CD4-positive, alpha-beta T cell treated with Interferon alpha-2 for 1 hour (primary cell): ENCODE data around the gene TMED10.
"Not testable (repeated sequence)": the region's sequence is repeated elsewhere in the genome, so short reads cannot be mapped to it uniquely, and the experiment has no call there.

Experiments used
- DNase-seq, 2 donors: peaks; one replicate each; pipeline ENCODE4 v3.0.0-alpha.2; 2020 to 2022

TMED10 gene

DNA sequence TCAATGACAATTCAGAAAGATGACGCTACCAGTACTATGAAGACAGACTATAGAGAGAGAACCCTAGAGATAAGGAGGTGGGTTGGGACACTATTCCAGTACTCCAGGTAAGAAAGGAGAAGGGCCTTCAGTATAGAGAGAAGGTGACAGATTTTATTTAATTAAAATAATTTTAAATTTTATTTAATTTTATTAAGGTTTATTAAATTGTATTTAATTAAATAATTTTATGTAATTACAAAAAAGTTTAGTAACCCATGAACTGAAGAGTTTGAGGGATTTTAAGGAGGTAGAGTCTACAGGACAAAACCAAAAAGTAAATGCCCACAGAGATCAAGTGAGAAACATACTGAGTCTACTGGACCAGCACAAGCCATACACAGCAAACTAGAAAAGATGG lies 20.3 kb downstream of the TMED10 start:
- no peak for DNase-seq

DNA sequence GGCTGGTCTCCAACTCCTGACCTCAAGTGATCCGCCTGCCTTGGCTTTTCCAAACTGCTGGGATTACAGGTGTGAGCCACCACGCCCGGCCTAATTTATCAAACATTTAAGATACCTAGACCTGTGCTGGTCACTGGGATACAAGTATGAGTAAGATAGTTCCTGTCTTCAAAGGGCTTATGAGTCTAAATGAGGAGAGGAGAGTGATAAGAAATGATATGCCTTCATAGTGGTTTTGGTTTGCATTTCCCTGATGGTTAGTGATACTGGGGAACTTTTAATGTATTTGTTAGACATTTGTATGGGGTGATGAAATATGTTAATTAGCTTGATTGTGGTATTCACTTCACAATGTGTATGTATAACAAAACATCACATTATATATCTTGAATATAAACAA lies 21.2 kb downstream of the TMED10 start:
- DNase-seq: no peak

DNA sequence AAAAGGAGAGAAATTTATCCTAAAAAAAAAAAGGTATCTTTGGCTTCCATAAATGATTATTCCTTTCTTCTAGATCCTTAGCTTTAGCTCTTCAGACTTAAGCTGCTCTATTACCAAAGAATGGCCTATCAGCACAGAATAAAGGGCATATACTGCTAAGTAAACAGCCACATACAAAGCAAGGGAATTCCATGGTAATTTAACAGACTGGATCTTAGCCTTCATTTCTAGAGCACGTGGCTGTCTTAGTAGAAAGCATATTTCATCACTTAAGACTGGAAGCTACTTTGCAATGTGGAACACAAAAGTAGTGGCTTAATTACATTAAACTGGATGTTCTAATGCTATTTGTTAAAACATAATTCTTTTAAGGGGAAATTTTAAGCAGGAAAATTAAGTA lies 23.1 kb downstream of the TMED10 start:
- no peak for DNase-seq

DNA sequence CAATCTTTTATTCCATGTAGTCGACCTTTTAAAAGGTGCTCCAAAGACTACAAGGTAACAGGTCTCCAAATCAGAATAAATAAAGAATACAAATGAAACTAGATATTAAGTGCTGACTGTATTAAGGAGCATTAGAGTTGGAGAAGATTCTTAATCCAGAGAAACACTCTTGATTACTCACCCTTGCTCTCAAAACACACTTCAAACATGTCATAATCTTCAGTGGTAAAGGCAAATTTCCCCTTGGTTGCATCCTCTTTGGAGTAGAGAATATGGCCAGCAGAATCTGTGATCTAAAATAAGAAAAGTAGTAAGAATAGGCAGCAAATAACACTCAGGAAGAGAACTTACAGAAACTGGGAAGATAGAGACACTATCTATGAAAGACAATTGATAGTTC lies 24.6 kb downstream of the TMED10 start:
- no peak for DNase-seq

DNA sequence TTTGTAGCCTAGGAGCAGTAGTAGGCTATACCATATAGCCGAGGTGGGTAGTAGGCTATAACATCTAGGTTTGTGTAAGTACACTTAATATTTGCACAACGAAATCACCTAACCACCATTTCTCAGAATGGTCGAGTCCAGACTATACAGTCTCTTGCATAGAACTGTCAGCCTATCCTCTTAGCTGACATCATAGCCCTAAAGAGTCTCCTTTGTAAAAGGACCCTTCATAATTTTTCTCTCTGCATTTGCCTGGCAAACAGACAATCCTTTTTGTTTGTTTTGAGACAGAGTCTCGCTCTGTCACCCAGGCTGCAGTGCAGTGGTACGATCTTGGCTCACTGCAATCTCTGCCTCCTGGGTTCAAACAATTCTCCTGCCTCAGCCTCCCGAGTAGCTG lies 25.8 kb downstream of the TMED10 start:
- DNase-seq: not testable (repeated sequence)

DNA sequence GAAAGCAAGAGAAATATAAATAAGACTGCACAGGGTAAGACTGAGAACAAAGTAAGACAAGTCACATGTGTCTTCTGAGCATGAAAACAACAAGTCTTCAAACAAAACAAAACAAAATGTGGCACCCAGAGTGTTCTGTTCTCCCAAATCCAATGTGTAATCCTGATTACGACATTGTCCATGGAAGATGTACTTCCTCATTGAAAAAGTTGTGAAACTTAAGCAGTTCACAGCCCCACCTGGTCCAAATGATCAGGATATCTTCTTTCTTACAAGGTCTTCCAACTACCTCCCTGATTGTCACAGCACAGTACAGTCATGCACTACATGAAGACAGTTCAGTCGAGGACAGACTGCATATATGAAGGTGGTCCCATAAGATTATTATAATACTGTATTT lies 26.3 kb downstream of the TMED10 start:
- DNase-seq: no peak

DNA sequence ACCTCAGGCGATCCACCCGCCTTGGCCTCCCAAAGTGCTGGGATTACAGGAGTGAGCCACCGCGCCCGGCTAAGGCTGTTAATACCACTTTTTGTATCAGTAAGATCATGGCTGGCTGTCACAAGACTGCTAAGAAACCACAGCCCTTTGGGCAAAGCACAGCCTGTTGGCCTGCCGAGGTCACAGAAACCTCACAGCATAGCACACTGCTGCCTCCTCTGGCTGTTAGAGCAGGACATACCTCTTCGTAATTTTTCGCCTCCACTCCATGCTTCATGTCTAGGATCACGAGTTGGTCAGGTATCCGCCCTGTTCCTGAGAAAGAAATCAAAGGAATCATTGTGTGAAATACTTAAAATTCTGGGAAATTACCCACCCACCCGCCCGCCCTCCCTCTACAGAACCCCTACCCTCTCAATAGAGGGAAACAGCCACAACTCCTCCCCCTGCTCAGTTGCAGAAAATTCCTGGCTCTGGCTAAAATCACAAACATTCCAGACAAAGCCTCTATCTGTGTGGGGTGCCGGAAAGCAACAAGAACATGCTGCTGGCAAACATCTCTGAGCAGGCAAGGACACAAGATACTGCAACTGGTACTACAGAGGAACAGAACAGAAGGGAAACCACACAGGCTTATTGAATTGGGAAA lies 28.9 kb downstream of the TMED10 start:
- peak; percentile 35 to 57 for DNase-seq

DNA sequence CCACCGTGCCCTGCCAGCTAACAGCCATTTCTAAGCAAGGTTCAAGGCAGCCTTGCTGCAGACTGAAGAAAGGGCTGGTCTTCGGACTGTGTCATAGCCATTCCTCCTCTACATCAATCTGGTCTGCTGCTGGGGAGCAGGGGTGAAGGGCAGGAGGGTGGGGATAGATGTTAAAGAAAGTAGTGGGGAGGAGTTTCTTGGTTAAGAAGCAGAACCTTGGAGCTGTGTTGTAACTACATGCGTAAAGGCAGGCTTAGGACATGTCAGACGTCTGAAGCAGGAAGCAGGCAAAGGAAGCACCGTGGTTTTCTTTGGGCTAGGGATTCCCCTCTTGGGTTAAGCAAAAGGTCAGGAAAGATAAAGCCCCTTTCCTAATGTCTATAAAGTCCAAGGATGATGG lies 31.5 kb downstream of the TMED10 start:
- peak; percentile 39 to 54 for DNase-seq

DNA sequence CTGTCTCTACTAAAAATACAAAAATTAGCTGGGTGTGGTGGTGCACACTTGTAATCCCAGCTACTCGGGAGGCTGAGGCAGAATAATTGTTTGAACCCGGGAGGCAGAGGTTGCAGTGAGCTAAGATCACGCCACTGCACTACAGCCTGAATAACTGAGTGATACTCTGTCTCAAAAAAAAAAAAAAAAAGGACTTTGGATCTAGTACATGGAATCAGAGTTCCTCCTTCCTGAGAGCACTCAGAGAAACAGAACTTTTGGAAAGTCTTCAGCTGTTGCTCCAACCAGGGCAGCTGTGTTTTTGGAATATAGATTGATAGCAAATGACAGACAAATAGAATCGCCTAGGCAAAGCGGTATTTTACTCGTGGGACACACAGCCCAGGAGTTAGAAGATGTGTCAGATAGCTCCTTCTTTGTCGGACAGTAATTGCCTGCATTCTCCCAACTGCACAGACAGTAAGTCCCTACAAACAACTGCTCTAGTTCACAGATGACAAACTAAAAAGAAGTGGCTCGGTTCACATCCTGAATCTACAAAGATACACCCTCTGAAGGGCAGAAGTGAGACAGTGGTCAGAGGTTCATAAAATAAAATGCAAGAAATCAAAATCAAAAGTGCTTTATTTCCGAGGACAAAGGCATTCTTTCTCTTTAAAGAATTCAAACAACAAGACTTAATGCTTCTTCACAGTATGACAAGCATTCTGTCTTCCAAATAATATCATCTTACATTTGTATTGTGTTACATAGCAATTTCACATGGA lies 32.5 kb downstream of the TMED10 start:
- DNase-seq: no peak

DNA sequence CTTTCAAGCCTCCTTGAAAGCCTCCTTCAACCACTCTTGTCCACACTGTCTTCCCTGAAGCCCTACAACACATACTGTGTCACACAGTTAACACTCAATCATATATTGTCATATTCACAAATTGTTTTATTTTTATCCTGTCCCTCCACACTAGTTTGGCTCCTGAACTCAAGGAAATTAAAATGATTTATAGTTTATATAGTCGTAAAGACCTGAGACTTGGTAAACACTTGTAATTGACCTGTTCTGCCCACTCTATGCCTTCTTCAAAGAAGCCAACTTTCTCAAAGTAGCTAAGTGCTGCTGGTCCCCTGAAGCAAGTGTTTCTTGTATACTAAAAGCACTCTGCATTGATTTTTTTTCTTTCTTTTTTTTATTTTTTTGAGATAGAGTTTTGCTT lies 33.9 kb downstream of the TMED10 start:
- DNase-seq: no peak

DNA sequence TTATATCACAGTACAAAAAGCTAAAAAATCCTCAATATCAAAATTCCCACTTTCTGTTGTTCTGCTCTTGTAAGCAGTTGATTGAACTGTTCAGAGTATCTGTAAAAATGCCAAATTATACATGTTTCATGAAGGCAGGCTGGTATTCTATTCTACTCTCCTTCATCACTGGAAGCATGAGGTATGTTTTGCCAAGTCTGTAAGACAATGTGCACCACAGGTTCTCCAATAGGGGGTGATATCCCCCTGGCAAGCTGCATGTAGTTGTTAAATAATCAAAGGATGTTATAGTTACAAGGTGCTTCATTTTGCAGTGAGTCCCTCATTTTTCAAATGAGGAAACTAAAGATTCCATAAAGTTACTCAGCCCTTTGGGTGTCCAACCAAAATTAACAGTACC lies 34.4 kb downstream of the TMED10 start:
- peak; percentile 35 to 61 for DNase-seq

DNA sequence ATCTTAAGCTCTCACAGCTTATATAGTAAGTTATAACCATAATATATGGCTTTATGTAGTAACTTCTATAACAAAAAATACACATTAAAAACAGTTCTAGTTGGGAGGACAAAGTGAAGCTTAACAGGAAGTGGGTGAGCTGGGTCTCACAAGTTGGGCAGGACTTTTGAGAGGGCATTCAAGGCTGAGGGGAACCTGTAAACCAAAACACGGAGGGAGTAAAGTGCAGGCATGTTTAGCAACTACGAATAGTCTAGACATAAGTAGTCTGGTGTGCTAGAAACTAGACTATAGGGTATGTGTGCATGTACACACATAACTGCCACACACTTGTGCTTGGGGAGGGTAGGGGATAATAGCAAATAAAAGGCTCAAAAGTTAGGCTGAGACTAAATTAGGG lies 35.4 kb downstream of the TMED10 start:
- peak; percentile 11 to 44 for DNase-seq

DNA sequence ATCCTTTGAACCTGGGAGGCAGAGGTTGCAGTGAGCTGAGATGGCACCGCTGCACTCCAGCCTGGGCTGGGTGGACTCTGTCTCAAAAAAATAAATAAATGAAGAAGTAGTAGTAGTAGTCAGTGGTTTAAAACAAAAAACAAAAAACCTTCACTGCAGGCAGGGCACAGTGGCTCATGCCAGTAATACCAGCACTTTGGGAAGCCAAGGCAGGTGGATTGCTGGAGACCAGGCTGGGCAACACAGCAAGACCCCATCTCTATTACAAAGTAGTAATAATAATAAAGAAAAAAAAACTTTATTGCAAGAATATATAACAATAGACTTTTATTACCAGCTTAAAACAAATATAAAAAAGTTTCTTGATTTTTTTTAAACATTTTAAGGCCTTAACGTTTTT lies 35.8 kb downstream of the TMED10 start:
- DNase-seq: no peak

DNA sequence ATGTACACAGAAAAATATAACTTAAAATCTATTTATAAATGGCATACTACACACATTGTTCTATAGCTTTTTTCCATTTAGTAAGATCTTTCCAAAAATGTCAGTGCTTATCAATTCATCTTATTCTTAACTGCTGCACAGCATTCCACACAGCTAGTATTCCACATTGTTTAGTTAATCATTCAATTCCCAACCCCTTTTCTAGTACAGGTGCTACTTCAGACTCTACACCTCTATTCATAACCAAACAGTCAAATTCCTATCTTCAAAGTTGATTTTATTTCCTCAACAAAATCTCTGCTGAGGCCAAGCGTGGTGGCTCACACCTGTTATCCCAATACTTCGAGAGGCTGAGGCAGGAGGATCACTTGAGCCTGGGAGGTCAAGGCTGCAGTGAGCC lies 37.2 kb downstream of the TMED10 start:
- DNase-seq: no peak

DNA sequence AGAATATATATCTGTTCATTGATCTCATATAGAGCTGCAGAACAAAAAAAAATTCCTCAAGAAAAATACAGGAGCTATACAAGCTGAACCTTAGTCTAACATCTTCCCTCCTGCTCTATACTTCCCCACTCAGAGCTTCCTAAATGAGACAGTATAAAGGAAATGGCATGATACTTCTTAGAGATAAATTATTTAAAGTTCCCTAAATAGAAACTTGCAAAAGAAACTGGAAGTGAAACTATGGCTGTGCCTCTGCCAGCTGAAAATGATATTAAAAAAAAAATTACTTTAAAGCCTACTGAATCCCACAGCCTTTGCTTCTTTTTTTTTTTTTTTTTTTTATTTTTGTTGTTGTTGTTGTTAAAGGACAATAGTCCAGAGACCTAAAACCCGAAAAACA lies 37.9 kb downstream of the TMED10 start:
- DNase-seq: peak in 1 of 2 donors; percentile 37

DNA sequence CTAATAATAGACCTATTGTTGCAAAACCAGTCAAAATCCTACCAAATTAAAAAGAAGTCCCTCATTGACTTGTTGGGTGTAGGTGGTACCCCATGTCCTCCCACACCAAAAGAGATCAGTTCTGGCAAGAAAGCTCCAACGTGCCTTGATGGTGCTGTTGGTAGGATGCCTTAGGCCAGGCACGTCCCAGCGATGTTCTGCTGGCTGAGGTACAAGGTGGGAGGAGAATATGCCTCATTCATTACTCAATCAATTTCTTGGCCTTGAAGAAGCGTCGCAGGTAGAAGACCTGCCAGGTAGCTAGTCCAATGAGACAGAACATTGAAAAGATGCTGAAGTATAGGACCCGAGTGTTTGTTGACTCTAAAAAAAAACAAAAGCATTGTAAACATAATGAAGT lies 41.8 kb downstream of the TMED10 start:
- DNase-seq: no peak

DNA sequence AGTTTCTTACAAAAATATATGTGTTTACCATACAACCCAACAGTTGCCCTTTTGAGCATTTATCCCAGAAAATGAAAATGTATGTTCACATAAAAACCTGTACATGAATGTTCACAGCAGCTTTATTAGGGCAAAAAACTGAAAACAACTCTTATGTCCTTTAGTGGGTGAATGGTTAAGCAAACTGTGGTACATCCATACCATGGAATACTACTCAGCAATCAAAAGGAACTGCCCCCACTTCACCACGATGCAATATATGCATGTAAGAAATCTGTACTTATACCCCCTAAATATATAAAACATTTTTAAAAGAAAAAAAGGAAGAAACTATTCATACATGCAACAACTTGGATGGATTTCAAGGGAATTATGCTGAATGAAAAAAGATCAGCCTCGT lies 42.8 kb downstream of the TMED10 start:
- DNase-seq: no peak

DNA sequence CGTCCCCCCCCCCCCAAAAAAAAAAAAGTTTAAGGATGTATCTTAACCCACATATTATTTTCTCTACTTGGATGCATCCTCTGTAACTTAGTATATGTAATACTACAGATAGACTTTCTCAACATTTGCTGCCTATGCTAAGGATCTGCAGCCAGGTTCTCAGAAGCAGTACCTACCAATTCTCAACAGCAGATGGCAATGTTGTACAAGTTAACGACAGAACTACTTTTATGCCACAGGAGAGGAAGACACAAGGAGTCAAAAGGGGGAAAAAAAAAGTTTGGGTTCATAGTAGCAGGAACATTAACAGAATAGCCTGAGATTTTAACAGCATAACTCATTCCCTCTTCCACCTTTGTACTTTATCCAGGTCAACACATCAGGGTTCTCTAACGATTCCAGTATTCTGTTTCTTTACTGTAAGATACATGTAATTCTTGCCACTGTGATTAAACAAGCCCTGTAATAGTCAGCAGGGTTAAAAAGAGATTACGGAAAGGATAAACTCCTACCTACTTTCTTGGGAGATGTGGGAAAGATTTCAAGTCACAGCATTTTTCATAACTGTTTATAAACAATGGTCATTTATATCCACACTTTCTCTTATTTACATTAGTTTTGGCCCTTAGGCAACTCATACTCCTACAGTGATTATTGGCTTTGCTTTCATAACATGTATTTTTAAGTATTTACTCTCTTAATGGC lies 43.9 kb downstream of the TMED10 start:
- DNase-seq: peak; percentile 66 to 85

DNA sequence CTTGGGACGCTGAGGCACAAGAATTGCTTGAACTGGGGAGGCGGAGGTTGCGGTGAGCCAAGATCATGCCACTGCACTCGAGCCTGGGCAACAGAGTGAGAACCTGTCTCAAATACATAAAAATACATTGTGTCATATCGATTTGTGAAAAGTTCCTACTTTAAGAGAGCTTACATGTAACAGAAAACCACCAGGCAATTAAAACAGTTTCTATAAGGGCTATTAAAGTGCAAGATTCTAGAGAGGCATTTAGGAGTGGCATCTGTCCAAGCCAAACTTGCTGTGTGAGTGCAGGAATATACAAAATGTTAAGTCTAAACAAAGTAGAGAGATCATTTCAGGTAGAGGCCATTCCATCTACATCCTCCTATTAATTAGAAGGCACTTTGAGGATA lies 47.8 kb downstream of the TMED10 start:
- no peak for DNase-seq

DNA sequence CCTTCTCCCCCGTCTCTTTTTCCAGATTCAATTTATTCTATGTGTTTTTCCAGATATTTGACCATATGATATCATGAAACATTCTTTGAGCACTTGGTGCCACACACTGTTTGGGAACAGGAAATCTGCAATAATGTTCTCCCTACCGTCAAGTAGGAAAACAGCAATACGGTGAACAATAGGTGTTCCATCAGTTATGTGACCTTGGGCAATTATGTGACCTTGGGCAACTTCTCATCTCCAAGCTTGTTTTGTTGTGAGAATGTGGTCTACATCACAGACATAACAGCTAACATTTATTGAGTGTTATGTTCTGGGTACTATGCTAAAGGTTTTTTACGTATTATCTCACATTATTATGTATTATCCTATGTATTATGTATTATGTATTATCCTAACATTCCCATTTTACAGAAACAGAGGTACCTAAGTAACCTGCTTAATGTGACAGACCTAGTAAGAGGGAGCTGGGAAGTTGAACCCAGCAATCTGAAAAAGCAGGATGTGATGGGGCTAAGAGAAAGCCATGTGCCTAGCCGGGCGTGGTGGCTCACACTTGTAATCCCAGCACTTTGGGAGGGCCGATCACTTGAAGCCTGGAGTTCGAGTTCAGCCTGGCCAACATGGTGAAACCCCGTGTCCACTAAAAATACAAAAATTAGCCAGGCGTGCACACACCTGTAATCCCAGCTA lies 48.4 kb downstream of the TMED10 start:
- no peak for DNase-seq

DNA sequence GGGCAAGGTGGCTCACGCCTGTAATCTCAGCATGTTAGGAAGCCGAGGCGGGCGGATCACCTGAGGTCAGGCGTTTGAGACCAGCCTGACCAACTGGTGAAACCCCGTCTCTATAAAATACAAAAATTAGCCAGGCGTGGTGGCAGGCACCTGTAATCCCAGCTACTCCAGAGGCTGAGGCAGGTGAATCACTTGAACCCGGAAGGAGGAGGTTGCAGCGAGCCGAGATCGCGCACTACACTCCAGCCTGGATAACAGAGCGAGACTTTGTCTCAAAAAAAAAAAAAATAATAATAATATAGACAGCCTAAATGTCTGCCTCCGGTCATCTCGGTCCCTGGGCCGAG lies 49.0 kb downstream of the TMED10 start:
- not testable (repeated sequence) for DNase-seq

DNA sequence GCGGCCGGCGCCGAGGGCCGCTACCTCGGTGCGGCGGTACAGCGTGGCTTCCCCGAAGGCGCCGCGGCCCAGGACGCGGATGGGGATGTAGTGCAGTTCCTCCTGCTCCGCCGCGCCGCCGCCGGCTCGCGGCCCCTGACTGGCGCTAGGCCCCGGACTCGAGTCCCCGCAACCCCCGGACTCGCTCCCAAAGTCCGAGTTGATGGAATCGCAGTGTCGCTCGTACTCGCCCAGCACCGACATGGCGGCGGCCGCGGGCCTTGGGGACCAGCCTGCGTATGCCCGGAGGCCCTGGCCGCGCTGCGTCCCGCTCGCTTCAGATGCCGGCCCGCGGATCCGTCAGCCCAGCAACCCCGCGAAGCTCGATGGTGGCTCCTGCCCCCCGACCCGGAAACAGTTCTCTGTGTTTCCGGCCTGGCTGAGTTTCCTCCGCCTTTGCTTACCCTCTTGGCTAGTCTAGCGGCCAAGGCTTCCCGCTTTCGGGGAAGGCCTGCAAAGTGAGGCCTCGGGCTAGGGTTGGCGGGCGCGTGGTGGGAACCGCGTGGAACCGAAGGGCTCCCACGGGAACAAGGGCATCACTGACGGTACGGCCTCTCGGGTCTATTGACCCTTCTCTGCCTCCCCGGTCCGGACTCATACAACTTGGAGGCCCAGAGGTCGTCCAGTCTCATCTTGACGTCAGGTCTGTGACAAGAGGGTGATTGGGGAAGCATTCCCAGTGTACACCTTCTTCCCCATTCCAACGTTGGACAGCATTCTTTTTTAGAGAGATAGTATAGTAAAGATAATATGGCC lies 49.5 kb downstream of the TMED10 start, which contains the start of gene NEK9:
Gene NEK9, minus strand, starts transcription at position 370 of the 795 bp plus-strand sequence. Its CDS starts 127 bp downstream, at position 243.
- peak; percentile 90 for DNase-seq

DNA sequence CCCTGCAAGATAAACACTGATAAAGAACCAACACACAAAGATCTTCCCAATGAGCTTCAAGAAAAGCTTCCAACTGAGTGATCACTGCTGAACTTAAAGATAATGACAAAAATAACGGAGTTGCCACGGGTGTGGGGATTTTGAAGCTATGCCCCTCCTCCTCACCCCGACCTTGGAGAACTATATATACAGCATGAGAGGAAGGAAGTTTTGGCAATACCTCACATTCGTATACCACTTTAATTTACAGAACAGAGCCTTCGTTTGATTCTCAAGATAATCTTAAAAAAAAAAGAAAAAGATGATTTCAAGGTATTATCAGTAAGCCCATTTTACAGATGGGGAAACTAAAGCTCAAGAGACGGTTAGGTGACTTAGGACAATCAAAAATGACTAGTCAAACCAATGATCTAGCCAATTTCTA lies 50.3 kb downstream of the TMED10 start:
- peak; percentile 21 to 71 for DNase-seq
